SK-N-SH treated with all-trans-retinoic acid at 6 μM for 48 hours (cell line): ENCODE measurements around the gene GNG13.

Experiments
- ATAC-seq: fragments of 200-7000 bp; cut with Tn5 transposase; 3 replicates; pipeline ENCODE4 v1.9.1; 2020; ENCODE audit warnings: mild to moderate bottlenecking, moderate library complexity
- ARNTL ChIP-seq: fragments of 450-650 bp; formaldehyde crosslinking; IDR thresholded peaks from 2 replicates; pipeline ENCODE4 v1.5.0; 2020; ENCODE audit warnings: low read depth, mild to moderate bottlenecking, moderate library complexity, borderline replicate concordance
- BACH2 ChIP-seq: fragments of 250-450 bp; sonication (Bioruptor Pico); IDR thresholded peaks from 2 replicates; pipeline ENCODE4 v1.9.0; 2021; ENCODE audit warnings: mild to moderate bottlenecking, borderline replicate concordance
- CSDC2 ChIP-seq: fragments of 250-450 bp; sonication (Bioruptor Pico); IDR thresholded peaks from 2 replicates; pipeline ENCODE4 v1.5.0; 2020; ENCODE audit warnings: mild to moderate bottlenecking, moderate library complexity
- ESRRG ChIP-seq: fragments of 250-450 bp; sonication (Bioruptor Pico); IDR thresholded peaks from 2 replicates; pipeline ENCODE4 v1.6.1; 2021; ENCODE audit warnings: mild to moderate bottlenecking
- GLIS3 ChIP-seq: fragments of 250-450 bp; sonication (Bioruptor Pico); IDR thresholded peaks from 2 replicates; pipeline ENCODE4 v1.5.0; 2020; ENCODE audit warnings: mild to moderate bottlenecking, moderate library complexity
- ISL1 ChIP-seq: fragments of 250-450 bp; sonication (Bioruptor Pico); IDR thresholded peaks from 2 replicates; pipeline ENCODE4 v2.1.2; 2022; ENCODE audit warnings: mild to moderate bottlenecking, moderate library complexity
- OSR1 ChIP-seq: fragments of 250-450 bp; sonication (Bioruptor Pico); IDR thresholded peaks from 2 replicates; pipeline ENCODE4 v1.8.0; 2022; ENCODE audit warnings: moderate library complexity, mild to moderate bottlenecking, inconsistent platforms
- PPARA ChIP-seq: fragments of 250-450 bp; sonication (Bioruptor Pico); IDR thresholded peaks from 2 replicates; pipeline ENCODE4 v1.5.0; 2020; ENCODE audit warnings: mild to moderate bottlenecking, borderline replicate concordance
- RARB ChIP-seq: fragments of 250-450 bp; sonication (Bioruptor Pico); IDR thresholded peaks from 2 replicates; pipeline ENCODE4 v1.8.0; 2021; ENCODE audit warnings: mild to moderate bottlenecking, moderate library complexity
- SNAI2 ChIP-seq: fragments of 250-450 bp; sonication (Bioruptor Pico); IDR thresholded peaks from 2 replicates; pipeline ENCODE4 v1.5.0; 2020; ENCODE audit warnings: mild to moderate bottlenecking, moderate library complexity
- TCF4 ChIP-seq: fragments of 250-450 bp; sonication (Bioruptor Pico); IDR thresholded peaks from 2 replicates; pipeline ENCODE4 v1.8.0; 2021; ENCODE audit warnings: mild to moderate bottlenecking, moderate library complexity, borderline replicate concordance
- TOX ChIP-seq: fragments of 250-450 bp; sonication (Bioruptor Pico); IDR thresholded peaks from 2 replicates; pipeline ENCODE4 v1.8.0; 2021; ENCODE audit warnings: mild to moderate bottlenecking, moderate library complexity, borderline replicate concordance
- ZC3H10 ChIP-seq: fragments of 250-450 bp; sonication (Bioruptor Pico); IDR thresholded peaks from 2 replicates; pipeline ENCODE4 v1.5.1; 2021; ENCODE audit warnings: mild to moderate bottlenecking, moderate library complexity
- ZFP30 ChIP-seq: fragments of 450-650 bp; formaldehyde crosslinking; IDR thresholded peaks from 2 replicates; pipeline ENCODE4 v1.5.0; 2022; ENCODE audit warnings: mild to moderate bottlenecking, moderate library complexity
- ZNF565 ChIP-seq: fragments of 450-650 bp; formaldehyde crosslinking; conservative IDR thresholded peaks from 2 replicates; pipeline ENCODE4 v1.5.0; 2020; ENCODE audit warnings: low read depth, mild to moderate bottlenecking, moderate library complexity
- ZNF70 ChIP-seq: fragments of 450-650 bp; formaldehyde crosslinking; IDR thresholded peaks from 2 replicates; pipeline ENCODE4 v1.5.0; 2020; ENCODE audit warnings: mild to moderate bottlenecking, moderate library complexity
- ZNF8 ChIP-seq: fragments of 450-650 bp; formaldehyde crosslinking; IDR thresholded peaks from 2 replicates; pipeline ENCODE4 v1.5.0; 2020; ENCODE audit warnings: mild to moderate bottlenecking, moderate library complexity
- TF ChIP-seq, protein P1 (sequence below): fragments of 250-450 bp; sonication (Bioruptor Pico); IDR thresholded peaks from 2 replicates; pipeline ENCODE4 v1.8.0; 2021; ENCODE audit warnings: low read depth, mild to moderate bottlenecking, moderate library complexity, borderline replicate concordance
- TF ChIP-seq, protein P2 (sequence below): fragments of 250-450 bp; sonication (Bioruptor Pico); IDR thresholded peaks from 2 replicates; pipeline ENCODE4 v1.5.1; 2020; ENCODE audit warnings: low read depth, mild to moderate bottlenecking, moderate library complexity
- TF ChIP-seq, protein P3 (sequence below): fragments of 250-450 bp; sonication (Bioruptor Pico); IDR thresholded peaks from 2 replicates; pipeline ENCODE4 v1.5.0; 2020; ENCODE audit warnings: mild to moderate bottlenecking, moderate library complexity
- TF ChIP-seq, protein P4 (sequence below): fragments of 250-450 bp; sonication (Bioruptor Pico); IDR thresholded peaks from 2 replicates; pipeline ENCODE4 v1.5.1; 2021; ENCODE audit warnings: mild to moderate bottlenecking, moderate library complexity

The GNG13 gene

DNA sequence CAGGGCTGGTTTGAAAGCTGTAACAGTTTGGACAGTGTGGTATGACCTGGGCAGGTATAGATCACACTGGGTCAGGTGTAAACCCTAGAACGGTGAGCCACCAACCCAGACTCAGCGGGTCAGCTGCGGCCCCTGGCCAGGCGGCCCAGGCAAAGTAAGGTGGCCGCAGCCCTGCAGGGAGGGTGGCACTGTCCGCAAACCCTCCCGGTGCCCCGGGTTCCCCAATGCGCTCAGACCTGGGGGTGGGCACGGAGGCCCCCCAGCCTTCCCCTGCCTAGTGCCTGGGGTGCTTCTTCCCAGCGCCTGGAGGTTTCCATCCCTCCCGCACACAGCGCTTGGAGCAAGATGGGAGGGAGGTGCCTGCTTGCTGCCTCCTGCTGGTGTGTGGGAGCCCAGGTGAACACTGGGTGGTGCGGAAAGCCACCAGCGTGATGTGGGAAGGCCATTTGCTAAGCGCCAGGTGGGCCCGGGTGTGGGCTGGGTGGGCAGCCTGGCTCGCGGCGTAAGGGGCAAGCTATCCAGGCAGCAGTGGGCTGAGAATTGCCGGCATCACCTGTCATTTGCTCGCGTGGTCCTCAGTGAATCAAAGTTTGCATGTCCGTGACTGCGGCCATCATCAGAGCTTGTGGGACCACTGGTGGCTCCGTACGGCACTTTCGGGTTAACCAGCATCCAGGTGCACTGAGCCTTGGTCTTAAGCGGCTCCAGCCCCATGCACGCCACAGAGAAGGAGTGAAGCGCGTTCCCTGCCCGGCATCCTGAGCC, 47.3 kb upstream of the GNG13 start:
- ATAC-seq: no peak
- TF ChIP-seq PPARA (CRISPR knock-in tag): no peak
- TF ChIP-seq ZNF8 (CRISPR knock-in tag): no peak

DNA sequence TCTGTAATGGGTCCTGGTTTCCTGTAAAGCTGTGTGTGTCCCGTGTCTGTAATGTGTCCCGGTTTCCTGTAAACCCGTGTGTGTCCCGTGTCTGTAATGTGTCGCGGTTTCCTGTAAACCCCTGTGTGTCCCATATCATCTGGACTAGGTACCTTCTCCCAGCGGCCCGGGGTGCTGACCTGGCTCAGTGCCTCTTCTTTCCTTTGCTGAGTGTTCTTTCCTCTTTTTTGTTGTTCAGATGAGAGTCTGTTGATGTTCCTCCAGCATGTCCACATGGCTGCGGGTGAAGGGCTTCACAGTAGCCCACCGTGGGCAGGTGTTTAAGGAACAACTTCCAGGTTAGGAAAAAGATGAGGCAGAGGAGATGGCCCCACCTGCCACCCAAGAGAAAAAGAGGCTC, 46.6 kb upstream of the GNG13 start:
- TF ChIP-seq OSR1 (CRISPR knock-in tag): no peak
- no peak for TF ChIP-seq ESRRG (CRISPR knock-in tag)
- TF ChIP-seq, protein P1, sequence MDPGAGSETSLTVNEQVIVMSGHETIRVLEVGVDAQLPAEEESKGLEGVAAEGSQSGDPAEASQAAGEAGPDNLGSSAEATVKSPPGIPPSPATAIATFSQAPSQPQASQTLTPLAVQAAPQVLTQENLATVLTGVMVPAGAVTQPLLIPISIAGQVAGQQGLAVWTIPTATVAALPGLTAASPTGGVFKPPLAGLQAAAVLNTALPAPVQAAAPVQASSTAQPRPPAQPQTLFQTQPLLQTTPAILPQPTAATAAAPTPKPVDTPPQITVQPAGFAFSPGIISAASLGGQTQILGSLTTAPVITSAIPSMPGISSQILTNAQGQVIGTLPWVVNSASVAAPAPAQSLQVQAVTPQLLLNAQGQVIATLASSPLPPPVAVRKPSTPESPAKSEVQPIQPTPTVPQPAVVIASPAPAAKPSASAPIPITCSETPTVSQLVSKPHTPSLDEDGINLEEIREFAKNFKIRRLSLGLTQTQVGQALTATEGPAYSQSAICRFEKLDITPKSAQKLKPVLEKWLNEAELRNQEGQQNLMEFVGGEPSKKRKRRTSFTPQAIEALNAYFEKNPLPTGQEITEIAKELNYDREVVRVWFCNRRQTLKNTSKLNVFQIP (CRISPR knock-in tag): no peak
- TF ChIP-seq BACH2 (CRISPR knock-in tag): no peak
- TF ChIP-seq SNAI2 (CRISPR knock-in tag): no peak
- no peak for TF ChIP-seq ZNF565 (CRISPR knock-in tag)
- TF ChIP-seq RARB (CRISPR knock-in tag): no peak
- TF ChIP-seq, protein P2, sequence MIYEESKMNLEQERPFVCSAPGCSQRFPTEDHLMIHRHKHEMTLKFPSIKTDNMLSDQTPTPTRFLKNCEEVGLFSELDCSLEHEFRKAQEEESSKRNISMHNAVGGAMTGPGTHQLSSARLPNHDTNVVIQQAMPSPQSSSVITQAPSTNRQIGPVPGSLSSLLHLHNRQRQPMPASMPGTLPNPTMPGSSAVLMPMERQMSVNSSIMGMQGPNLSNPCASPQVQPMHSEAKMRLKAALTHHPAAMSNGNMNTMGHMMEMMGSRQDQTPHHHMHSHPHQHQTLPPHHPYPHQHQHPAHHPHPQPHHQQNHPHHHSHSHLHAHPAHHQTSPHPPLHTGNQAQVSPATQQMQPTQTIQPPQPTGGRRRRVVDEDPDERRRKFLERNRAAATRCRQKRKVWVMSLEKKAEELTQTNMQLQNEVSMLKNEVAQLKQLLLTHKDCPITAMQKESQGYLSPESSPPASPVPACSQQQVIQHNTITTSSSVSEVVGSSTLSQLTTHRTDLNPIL (CRISPR knock-in tag): no peak
- TF ChIP-seq TCF4 (CRISPR knock-in tag): no peak
- TF ChIP-seq, protein P3, sequence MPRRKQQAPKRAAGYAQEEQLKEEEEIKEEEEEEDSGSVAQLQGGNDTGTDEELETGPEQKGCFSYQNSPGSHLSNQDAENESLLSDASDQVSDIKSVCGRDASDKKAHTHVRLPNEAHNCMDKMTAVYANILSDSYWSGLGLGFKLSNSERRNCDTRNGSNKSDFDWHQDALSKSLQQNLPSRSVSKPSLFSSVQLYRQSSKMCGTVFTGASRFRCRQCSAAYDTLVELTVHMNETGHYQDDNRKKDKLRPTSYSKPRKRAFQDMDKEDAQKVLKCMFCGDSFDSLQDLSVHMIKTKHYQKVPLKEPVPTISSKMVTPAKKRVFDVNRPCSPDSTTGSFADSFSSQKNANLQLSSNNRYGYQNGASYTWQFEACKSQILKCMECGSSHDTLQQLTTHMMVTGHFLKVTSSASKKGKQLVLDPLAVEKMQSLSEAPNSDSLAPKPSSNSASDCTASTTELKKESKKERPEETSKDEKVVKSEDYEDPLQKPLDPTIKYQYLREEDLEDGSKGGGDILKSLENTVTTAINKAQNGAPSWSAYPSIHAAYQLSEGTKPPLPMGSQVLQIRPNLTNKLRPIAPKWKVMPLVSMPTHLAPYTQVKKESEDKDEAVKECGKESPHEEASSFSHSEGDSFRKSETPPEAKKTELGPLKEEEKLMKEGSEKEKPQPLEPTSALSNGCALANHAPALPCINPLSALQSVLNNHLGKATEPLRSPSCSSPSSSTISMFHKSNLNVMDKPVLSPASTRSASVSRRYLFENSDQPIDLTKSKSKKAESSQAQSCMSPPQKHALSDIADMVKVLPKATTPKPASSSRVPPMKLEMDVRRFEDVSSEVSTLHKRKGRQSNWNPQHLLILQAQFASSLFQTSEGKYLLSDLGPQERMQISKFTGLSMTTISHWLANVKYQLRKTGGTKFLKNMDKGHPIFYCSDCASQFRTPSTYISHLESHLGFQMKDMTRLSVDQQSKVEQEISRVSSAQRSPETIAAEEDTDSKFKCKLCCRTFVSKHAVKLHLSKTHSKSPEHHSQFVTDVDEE (CRISPR knock-in tag): no peak
- TF ChIP-seq, protein P4, sequence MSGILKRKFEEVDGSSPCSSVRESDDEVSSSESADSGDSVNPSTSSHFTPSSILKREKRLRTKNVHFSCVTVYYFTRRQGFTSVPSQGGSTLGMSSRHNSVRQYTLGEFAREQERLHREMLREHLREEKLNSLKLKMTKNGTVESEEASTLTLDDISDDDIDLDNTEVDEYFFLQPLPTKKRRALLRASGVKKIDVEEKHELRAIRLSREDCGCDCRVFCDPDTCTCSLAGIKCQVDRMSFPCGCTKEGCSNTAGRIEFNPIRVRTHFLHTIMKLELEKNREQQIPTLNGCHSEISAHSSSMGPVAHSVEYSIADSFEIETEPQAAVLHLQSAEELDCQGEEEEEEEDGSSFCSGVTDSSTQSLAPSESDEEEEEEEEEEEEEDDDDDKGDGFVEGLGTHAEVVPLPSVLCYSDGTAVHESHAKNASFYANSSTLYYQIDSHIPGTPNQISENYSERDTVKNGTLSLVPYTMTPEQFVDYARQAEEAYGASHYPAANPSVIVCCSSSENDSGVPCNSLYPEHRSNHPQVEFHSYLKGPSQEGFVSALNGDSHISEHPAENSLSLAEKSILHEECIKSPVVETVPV (CRISPR knock-in tag): no peak
- TF ChIP-seq ISL1 (CRISPR knock-in tag): no peak
- no peak for TF ChIP-seq PPARA (CRISPR knock-in tag)
- TF ChIP-seq ZFP30 (CRISPR knock-in tag): no peak
- TF ChIP-seq ZC3H10 (CRISPR knock-in tag): no peak
- TF ChIP-seq ZNF8 (CRISPR knock-in tag): no peak
- TF ChIP-seq TOX (CRISPR knock-in tag): no peak
- TF ChIP-seq ARNTL (CRISPR knock-in tag): no peak
- TF ChIP-seq, all 23 proteins: peak for 0
- no peak for ATAC-seq

DNA sequence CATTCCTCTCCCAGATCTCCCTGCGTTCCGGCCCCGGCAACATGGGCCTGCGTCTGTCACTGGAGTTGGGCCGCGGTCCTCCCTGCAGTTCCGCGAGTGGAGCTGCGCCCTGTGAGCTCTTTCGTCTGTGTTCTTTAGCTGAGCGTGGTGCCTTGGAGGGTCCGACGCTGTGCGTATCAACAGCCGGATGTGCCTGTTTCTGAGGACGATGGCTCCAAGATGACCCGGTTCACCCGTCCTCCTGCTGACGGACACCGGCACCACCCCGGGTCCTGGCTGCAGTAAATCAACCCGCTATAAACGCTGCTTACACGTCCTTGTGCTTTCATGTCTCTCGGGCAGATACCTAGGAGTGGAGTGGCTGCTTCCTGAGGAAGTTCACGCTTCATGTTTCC, 44.8 kb upstream of the GNG13 start:
- TF ChIP-seq CSDC2 (CRISPR knock-in tag): no peak
- no peak for TF ChIP-seq ARNTL (CRISPR knock-in tag)
- TF ChIP-seq PPARA (CRISPR knock-in tag): no peak
- TF ChIP-seq TOX (CRISPR knock-in tag): no peak
- no peak for TF ChIP-seq OSR1 (CRISPR knock-in tag)
- no peak for TF ChIP-seq ZFP30 (CRISPR knock-in tag)
- TF ChIP-seq ZNF70 (CRISPR knock-in tag): no peak
- no peak for TF ChIP-seq GLIS3 (CRISPR knock-in tag)
- TF ChIP-seq, protein P2 (CRISPR knock-in tag): no peak
- no peak for TF ChIP-seq ISL1 (CRISPR knock-in tag)
- TF ChIP-seq, protein P1 (CRISPR knock-in tag): no peak
- TF ChIP-seq ZNF8 (CRISPR knock-in tag): no peak
- TF ChIP-seq BACH2 (CRISPR knock-in tag): no peak
- TF ChIP-seq SNAI2 (CRISPR knock-in tag): no peak
- no peak for ATAC-seq
